NCI-H1436 treated with DMSO at 0.1 percent for 48 hours (cell line): ENCODE data around the gene SCLY.
"Not testable (repeated sequence)": the region's sequence is repeated elsewhere in the genome, so short reads cannot be mapped to it uniquely, and the experiment has no call there.

Experiments
- DNase-seq: peaks from one replicate; lab custom pipeline; 2025; lab: John Stamatoyannopoulos, UW

The SCLY gene

DNA sequence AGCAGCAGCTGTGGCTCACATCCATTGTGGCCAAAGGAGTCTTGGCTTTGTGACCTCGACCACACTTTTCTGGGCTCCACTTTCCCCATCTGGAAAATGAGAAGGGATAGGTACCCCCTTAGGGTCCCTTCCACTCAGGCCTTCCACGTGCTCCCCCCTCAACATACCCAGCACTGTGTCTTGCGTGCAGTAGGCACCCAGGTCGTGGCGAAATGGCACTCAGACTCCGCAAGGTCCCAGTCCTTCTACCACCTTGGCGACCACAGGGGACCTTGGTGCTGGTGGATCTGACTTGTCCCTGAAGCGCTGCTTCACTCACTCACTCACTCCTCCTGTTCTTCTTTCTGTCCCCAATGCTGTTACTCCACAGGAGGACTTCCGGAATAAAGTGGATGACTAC is 19.9 kb upstream of the SCLY start:
- DNase-seq = no peak

DNA sequence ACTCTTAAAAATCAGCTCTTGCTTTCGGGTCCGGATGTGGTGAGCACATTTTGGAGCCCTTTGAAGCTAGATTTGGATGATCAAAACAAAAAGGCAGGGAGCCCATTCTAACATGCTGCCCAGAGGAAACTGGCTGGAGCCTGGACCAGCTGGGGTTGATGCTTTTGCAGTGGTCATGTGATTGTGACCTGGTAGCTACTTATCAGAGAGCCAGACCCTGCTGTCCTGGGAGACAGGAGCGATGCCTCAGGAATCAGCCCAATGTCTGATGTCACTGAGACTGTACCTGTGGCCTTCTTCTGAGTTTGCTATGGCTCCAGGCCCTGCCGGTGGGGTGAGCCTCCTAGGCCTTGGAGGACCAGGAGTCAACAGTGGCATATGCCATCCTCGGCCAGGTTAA is 18.7 kb upstream of the SCLY start:
- DNase-seq = no peak

DNA sequence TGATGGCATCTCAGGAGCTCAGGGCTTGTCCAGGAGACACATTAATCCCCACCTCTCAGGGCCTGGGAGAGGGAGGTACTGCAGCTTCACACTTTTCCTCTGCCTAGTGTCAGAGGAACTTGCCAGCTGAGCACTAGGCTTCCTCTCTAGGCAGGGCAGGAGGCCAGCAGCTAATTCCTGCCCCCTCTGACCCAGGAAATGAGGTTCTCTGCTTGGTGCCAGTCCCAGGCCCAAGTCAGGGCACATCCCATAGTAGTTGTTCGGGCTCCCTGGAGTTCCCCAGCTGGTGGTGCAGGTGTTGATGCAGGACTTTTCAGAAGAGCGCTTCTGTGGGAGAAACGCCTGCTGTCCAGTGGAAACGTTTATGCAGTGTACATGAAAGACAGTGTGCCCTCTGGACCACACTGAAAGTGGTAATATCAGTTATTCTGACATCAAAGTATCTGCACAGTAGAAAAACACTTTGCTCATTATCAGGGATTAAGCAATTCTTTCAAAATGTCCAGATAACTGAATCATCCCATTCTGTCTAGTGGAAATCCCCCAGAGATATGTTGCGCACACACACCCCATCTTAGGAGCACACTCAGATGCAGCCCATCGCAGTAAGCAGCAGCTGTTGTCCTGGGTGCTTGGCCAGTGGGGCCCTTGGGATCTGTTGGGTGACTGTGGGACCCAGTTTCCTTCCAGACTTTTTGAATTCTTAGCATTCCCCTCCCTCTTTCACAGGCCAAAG is 17.8 kb upstream of the SCLY start:
- no peak for DNase-seq

DNA sequence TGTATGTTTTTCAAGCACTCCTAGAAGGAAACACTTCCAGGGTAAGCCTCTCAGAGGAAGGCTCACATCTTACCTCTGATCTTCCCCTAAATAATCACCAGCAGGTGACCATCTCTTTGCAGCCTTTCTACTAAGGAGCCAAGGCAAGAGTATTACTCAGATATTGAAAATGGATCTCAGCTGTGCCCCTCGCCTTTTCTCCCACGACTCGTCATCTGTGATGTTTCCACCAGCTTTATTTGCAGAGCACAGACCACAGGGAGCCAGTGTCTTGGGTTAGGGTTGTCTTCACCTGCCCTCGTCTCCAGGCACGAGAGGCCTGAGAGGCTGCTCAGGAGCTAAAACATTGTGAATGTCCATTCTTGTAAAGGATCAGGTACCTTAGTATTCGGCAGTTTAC is 16.9 kb upstream of the SCLY start:
- no peak for DNase-seq

DNA sequence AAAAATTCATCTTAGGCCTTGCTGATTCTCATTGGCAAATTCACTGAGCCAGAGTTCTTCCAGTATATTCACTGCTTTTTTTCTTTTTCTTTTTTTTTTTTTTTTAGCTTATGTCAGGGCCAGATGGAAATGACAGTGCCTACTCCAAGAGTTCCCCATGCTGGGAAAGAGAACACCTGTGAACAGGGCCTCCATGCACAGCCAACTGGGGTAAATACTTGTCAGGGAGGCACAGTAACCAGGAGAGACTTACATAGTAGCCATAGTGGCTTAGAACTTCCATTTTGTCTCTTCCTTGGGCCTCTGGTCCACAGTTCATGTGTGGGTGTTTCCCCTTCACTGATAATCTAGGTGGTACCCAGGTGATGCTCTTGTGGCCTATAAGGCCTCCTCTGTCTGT is 15.2 kb upstream of the SCLY start:
- no peak for DNase-seq

DNA sequence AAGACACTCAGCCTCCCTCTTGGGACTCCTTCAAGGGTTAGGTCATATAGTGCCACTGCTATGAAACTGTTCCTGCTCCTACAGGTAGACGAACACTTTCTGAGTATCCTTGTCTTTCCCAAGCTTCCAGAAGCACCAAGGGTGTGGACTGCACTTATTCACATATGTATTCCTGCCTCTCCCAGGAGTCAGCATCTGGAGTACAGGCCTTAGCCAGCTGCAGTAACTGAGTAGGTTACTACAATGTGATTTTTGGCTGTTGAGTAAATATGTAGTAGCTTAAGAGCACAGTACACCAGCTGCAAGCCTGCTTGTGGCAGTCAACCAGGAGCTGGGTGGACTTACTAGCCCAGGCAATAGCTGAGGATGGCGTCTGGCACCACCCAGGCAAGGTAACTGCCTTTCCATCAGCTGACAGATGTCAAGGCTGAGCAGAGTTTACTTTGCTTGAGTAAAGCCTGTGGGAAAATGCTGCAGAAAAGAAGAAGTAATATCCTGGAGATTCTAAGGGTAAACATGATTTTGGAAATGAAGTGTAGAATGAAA is 14.0 kb upstream of the SCLY start:
- no peak for DNase-seq

DNA sequence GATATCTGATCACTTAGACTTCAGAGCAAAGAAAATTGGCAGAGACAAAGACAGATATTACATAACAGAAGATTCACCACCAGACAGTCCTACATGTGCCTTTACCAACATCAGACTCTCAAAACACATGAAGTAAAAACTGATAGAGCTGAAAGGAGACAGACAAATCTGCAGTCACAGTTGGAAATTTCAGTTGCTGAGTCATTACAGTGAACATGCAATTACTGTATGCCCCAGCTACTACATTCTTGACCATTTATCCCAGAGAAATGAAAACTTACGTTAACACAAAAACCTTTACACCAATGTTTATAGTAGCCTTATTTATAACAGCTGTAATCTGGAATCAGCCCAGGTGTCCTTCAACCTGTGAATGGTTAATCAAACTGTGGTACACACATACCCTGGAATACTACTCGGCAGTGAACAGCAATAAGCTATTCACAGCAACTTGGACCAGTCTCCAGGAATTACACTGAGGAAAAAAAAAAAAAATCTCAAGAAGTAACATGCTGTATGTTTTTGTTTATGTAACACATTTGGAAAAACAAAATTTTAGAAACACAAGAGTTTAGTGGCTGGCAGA is 7.5 kb upstream of the SCLY start:
- no peak for DNase-seq

DNA sequence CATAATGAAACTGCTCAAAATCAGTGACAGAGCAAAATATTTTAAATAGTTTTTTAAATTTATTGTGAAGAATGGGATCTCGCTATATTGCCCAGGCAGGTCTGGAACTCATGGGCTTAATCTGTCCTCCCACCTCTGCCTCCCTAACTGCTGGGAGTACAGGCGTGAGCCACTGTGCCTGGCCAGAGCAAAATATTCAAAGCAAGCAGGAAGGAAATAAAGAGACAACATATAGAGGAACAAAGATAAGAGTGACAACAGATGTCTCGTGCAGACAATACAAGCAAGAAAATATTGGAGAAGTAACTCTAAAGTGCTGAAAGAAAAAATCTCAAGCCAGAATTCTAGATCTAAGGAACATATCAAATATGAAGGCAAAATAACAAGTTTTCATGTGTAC is 5.0 kb upstream of the SCLY start:
- DNase-seq = no peak

DNA sequence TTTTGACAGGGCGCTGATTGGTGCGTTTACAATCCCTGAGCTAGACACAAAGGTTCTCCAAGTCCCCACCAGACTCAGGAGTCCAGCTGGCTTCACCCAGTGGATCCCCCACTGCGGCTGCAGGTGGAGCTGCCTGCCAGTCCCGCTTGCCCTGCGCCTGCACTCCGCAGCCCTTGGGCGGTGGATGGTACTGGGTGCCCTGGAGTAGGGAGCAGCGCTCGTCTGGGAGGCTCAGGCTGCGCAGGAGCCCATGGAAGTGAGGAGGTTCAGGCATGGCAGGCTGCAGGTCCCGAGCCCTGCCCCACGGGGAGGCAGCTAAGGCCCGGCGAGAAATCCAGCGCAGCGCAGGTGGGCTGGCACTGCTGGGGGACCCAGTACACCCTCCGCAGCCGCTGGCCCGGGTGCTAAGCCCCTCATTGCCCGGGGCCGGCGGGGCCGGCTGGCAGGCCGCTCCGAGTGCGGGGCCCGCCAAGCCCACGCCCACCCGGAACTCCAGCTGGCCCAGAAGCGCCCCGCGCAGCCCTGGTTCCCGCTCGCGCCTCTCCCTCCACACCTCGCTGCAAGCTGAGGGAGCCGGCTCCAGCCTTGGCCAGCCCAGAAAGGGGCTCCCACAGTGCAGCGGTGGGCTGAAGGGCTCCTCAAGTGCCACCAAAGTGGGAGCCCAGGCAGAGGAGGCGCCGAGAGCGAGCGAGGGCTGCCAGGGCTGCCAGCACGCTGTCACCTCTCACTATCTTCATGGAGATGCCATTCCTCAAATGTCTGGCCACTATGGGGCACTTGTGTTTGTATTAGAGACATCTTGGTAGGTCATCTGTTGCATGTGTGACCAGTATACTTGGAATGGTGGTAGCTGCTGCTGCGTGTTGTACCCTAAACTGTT is 2.9 kb upstream of the SCLY start:
- DNase-seq = not testable (repeated sequence)

DNA sequence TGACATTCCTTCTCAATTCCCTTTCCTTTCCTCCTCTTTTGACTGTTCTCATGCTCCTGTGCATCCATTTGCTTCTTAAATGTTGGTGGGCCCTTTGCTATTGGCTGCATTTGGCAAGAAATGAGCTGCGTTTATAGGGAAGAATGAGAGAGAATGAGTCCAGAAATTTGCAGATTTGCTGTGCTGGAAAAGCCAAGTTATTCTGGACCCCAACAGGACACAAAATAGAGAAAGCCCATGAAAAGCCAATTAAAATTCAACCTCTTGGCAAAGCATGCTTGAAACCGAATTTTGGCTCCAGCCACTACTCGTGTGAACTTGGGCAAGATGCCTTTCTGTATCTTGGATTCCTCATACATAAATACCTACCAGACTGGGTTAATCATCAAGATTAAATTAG is 1.3 kb upstream of the SCLY start:
- DNase-seq = no peak

DNA sequence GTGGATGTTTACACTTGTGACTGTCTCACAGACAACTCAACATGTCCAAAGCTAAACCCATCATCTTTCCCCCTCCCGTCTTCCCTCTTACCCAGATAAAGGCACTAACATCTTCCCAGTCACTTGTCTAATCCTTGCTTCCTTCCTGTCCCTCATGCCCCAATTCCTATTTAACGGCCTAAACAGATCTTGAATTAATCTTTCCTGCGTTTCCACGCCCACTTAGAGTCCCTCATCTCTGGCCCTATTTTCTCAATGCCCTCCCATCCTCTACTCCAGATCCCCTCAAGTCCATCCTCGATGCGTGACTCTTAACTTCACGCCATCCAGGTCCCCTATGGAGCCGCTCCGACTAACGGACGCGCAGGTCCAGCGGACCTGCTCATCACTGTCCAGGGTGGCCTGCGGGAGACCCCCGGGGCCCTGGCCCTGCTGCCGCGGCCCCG is 682 bp upstream of the SCLY start:
- no peak for DNase-seq

DNA sequence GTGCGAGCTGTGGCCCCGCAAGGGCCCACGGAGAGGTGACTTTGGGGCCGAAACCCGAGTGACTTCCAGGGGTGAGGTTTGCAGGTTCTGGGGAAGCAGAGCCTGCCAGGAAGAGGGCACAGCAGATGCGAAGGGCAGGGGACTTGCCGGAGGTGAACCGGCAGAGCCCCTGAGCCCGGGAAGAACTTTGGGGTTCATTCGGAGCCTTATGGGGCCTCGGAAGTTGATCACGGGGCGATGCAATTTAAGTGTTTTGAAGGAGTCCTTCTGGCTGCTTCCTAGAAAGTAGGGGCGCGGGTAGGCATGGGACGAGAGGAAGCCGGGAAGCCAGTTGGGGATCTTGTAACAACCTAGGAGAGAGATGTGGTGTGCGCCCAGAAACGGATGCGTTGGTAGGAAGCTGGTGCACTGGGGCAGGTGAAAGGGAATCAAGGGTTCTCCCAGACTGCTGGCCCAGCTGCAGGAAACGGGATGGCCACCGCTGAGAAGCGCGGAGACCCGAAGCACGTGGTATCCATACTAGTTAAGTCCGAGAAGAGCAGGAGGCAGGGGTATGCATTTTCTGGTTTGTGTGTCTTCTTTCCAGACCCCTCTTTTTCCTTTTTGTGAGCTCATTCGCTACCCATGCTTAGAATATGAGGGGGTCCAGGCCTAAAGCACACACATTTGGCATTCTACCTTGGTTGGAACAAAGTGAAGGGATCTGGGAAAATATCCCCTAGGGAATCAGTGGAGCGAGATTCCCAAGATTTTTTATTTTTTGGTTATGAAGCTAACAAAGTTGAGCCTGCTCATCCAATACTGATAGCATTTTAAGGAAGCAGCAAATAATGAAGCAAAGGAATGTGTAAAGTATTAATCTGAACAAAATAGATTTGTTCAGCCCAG is 758 bp downstream of the SCLY start:
- DNase-seq = no peak

DNA sequence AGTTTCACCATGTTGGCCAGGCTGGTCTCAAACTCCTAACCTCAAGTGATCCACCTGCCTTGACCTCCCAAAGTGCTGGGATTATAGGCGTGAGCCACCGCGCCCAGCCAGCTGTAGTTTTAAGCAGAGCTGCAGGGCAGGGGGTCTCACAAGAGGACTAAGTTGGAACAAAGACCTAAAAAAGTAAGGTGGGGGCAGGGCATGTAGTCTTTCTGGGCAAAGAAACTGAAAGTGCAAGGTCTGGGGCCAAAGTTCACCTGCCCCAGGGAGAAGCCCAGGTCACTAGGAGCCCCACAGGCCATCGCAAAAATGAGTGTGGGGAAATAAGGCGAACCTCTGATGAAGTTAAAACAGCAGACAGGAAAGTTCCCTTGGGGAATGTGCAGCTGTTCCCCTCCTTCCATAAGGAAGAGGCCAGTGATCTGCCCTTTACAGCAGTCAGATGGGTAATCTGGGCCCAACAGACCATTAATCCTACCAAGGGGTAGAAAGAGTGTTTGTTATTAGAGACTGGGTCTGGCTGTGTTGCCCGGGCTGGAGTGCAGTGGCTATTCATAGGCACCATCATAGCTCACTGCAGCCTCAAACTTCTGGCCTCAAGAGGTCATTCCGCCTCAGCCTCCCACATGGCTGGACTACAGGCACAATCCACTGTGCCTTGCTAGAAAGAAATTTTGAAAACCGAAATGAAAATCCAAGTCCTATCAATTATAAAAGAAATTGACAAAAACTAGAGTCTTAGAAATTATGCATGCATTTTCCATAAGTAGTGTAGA is 2.8 kb downstream of the SCLY start:
- DNase-seq = no peak

DNA sequence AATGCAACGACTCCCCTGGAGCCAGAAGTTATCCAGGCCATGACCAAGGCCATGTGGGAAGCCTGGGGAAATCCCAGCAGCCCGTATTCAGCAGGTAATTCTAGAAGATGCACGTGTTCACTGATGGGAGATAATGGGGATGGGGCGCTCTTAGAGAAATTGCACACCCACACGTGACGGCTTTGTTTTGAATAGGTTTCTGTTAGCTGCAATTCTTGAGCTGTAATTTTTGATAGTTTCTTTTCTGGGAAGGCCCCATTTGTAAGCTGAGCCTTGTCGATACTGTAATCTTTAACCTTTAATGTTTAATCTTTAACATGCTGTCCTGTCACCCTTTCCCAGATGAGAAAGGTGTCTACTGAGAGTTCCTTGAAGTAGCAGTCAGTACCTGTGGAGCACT is 3.6 kb downstream of the SCLY start:
- no peak for DNase-seq

DNA sequence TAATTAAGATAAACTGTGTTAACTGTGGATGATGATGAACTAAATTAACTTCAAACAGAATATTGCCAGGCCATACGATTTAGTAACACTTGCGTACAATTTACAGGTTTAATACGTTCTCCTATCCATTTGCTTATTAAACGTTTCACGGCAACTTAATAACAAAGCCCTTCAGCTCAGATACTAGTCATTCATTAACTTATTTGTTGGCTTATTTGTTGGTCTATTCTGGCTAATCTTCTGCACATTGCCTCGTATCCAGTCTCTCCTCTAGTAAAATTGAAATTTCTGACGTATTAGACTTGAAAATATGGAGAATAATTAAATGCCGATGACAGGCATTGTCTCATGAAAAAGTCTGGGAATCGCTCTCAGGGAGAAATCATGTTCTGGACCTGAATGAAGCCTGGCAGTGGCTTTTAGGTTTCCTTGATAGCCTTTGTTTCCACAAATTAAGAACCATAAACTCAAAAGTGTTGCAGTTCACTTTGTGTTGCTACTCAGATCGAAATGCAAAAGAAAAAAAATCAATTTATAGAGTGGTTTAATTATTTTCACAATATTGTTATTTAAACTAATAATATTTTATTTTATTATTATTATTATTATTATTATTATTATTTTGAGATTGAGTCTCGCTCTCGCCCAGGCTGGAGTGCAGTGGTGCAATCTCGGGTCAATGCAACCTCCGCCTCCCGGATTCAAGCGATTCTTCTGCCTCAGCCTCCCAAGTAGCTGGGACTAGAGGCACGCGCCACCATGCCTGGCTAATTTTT is 4.5 kb downstream of the SCLY start:
- DNase-seq = no peak

DNA sequence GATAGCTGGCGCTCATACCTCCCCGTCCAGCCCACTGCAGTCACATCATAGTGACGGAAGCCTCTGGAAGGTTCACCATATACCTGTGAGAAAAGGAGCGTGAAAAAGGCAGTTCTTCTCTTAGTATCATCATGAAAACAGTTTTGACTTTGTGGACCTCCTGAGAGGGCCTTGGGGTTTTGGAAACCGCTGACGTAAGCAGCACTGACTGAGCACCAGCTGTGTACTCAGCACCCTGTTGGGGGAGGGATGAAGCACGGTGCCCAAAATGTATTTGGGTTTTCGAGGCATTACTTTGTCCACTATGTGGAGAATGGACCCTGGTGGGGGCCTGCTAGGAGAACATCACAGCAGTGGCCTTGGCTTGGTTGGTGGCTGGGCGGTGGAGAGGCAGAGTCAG is 5.4 kb downstream of the SCLY start:
- no peak for DNase-seq

DNA sequence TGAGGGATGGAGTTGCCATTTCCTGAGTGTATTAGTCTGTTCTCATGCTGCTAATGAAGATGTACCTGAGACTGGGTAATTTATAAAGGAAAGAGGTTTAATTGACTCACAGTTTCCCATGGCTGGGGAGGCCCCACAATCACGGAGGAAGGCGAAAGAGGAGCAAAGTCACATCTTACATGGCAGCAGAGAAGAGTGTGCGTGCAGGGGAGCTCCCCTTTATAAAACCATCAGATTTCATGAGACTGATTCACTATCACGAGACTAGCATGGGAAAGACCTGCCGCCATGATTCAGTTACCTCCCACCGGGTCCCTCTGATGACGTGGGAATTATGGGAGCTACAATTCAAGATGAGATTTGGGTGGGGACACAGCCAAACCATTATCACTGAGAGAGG is 5.9 kb downstream of the SCLY start:
- DNase-seq = not testable (repeated sequence)

DNA sequence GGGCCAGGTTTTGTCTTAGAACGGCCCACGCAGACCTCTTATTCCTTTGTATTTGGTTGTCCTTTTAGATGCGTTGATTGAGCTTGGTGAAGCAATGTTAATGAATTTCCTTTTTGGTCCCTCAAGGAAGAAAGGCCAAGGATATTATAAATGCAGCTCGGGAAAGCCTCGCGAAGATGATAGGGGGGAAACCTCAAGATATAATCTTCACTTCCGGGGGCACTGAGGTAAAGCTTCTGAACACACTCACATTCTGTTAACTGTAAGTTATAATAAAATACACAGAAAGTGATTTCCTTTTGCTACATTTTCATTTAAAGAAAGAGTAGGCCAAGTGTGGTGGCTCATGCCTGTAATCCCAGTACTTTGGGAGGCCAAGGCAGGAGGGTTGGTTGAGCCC is 7.1 kb downstream of the SCLY start:
- no peak for DNase-seq

DNA sequence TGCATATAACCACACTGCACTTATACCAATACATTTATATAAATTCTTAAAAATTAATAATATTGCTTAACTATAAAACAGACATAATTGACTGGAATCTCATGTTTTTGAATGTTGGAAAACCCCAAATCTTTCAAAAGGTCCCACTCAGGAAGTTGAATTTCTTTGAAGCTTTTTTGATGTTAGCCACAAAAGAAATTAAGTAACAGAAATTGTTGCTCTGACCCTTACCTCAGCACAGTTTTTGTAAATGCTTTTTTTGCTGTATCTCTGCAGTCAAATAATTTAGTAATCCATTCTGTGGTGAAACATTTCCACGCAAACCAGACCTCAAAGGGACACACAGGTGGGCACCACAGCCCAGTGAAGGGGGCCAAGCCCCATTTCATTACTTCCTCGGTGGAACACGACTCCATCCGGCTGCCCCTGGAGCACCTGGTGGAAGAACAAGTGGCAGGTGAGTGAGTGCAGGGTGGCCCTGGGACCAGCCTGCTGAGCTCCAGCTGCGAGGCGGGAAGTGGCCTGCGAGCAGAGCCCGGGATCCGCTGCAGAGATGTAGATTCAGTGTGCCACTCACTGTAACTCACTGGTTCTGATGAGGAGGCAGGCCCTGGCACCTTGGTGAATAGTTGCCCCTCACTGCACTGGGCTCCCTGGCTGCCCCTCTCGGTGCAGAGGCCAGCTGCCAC is 8.4 kb downstream of the SCLY start:
- DNase-seq = no peak

DNA sequence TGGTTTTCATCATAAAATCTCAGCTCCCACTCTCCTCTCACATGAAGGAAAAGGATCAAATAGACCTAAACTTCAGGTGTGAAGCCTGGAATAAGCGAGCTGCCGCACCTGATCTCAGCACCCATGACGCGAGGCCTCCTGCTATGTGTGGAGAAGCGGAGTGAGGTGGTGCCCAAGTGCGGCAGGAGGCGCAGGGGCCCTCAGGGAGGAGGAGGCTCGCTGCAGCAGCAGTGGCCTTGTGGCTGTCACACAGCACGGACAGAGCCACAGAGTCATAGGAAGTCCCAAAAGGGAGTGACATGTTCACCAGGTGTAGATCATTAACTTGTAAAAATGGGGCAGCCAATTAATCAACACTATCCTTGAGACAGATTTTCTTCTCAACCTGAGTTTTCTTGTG is 9.1 kb downstream of the SCLY start:
- no peak for DNase-seq
